Hepatocyte (in vitro differentiated cells): ENCODE measurements around the gene TP53. TPM values are rescaled to one million over a fixed set of nuclear protein-coding genes. Genes with fewer than 3 reads are reported as not detected.

Experiments used
- DNase-seq: peaks from one replicate; pipeline ENCODE4 v3.0.0-alpha.2; 2016; ENCODE audit warnings: low spot score
- H2AFZ ChIP-seq: fragments of 200-600 bp; sonication (generic); 2 replicates; pipeline ENCODE4 v1.6.0; 2016; ENCODE audit warnings: antibody characterized with exemption, mild to moderate bottlenecking
- H3K27ac ChIP-seq: fragments of 200-600 bp; sonication (generic); 2 replicates; pipeline ENCODE4 v1.5.1; 2016; ENCODE audit warnings: mild to moderate bottlenecking
- H3K27me3 ChIP-seq: fragments of 200-600 bp; sonication (generic); 2 replicates; pipeline ENCODE4 v1.6.1; 2016
- H3K36me3 ChIP-seq: fragments of 200-600 bp; sonication (generic); replicated peaks from 2 replicates; pipeline ENCODE4 v1.5.1; 2016; ENCODE audit warnings: low read depth; ENCODE audit not compliant: insufficient read depth
- H3K4me1 ChIP-seq: fragments of 200-600 bp; sonication (generic); 2 replicates; pipeline ENCODE4 v1.5.1; 2016; ENCODE audit warnings: mild to moderate bottlenecking, moderate library complexity; ENCODE audit not compliant: insufficient read depth
- H3K4me2 ChIP-seq: fragments of 200-600 bp; sonication (generic); 2 replicates; pipeline ENCODE4 v1.6.0; 2016
- H3K4me3 ChIP-seq: fragments of 200-600 bp; sonication (generic); 2 replicates; pipeline ENCODE4 v1.5.1; 2016; ENCODE audit warnings: mild to moderate bottlenecking
- H3K79me2 ChIP-seq: fragments of 200-600 bp; sonication (generic); 2 replicates; pipeline ENCODE4 v1.6.0; 2017; ENCODE audit warnings: mild to moderate bottlenecking
- H3K9me2 ChIP-seq: fragments of 200-600 bp; sonication (generic); replicated peaks from 2 replicates; pipeline ENCODE4 v1.6.0; 2017; ENCODE audit warnings: mild to moderate bottlenecking; ENCODE audit not compliant: insufficient read depth
- H3K9me3 ChIP-seq: fragments of 200-600 bp; sonication (generic); 2 replicates; pipeline ENCODE4 v1.5.1; 2016; ENCODE audit warnings: low read depth, mild to moderate bottlenecking
- H4K20me1 ChIP-seq: fragments of 200-600 bp; sonication (generic); 2 replicates; pipeline ENCODE4 v1.6.0; 2016; ENCODE audit warnings: mild to moderate bottlenecking; ENCODE audit not compliant: insufficient read depth, poor library complexity, severe bottlenecking
- CTCF ChIP-seq: fragments of 200-600 bp; sonication (generic); IDR thresholded peaks from 2 replicates; pipeline ENCODE4 v1.5.1; 2016; ENCODE audit warnings: antibody characterized with exemption, mild to moderate bottlenecking; ENCODE audit not compliant: poor library complexity
- EZH2 ChIP-seq: fragments of 200-600 bp; sonication (generic); IDR thresholded peaks from 2 replicates; pipeline ENCODE4 v1.6.1; 2016; ENCODE audit warnings: antibody characterized with exemption, mild to moderate bottlenecking, borderline replicate concordance
- EZH2phosphoT487 ChIP-seq: fragments of 200-600 bp; sonication (generic); IDR thresholded peaks from one replicate; pipeline ENCODE4 v1.6.1; 2018; ENCODE audit warnings: antibody characterized with exemption, mild to moderate bottlenecking, low read depth, moderate library complexity; ENCODE audit not compliant: unreplicated experiment, severe bottlenecking
- WGBS: methylation state at CpG from one replicate; pipeline ENCODE4 v1.1.6; 2016; ENCODE audit warnings: low lambda C conversion rate; ENCODE audit errors: missing lambda C conversion rate; 5-methylcytosine and 5-hydroxymethylcytosine counted together
- polyA plus RNA-seq: library from polyadenylated mRNA; unstranded; fragments of >200 nt; fragmentation: Nextera tagmentation; extraction: Ambion mirVana; gene quantifications from 2 replicates; pipeline ENCODE4 v1.2.1, GENCODE V29; 2016
- total RNA-seq: library from RNA; depleted of rRNA; stranded (reverse); fragments of >200 nt; gene quantifications from 2 replicates; pipeline ENCODE4 v1.2.3, GENCODE V29; 2014

Gene TP53
- total and polyA plus RNA-seq, 2 experiments from 2014 or later = 29.6 to 31.7 TPM

GRCh38 chr17:7717756-7718350 lies 30.6 kb upstream of the TP53 start:
- DNase-seq = no peak
- WGBS = 10% methylated on average over 14 of the region's 16 CpGs
- peaks cover 14% of the 10 kb centered on the region for H3K27me3 ChIP-seq

GRCh38 chr17:7716901-7717755 lies 29.8 kb upstream of the TP53 start, which contains the start of gene DNAH2:
TSS of gene DNAH2 (plus strand) at chr17:7717744. CDS start at chr17:7719735, 1,991 bp downstream.
- TF ChIP-seq EZH2phosphoT487 (no peak), CTCF (peak; percentile 55)
- DNase-seq = peak; percentile 95
- Histone ChIP-seq H3K79me2 (no peaks in the 10 kb centered on the region), H4K20me1 (no peaks in the 10 kb centered on the region), H3K27ac (peak within 1 kb of the TSS; percentile 79), H3K36me3 (no peaks in the 10 kb centered on the region), H3K4me1 (peaks cover 9% of the 10 kb centered on the region), H3K27me3 (peaks cover 17% of the 10 kb centered on the region), H3K4me2 (peak within 1 kb of the TSS; percentile 83), H3K4me3 (peak within 1 kb of the TSS; percentile 93), H2AFZ (peak within 1 kb of the TSS; percentile 93), H3K9me3 (no peaks in the 10 kb centered on the region), H3K9me2 (no peaks in the 10 kb centered on the region)
- under 1% methylated on average over 44 of the region's 64 CpGs for WGBS

More at GRCh38 chr17:7717756-7718350, 30.6 kb upstream of the TP53 start:
- Histone ChIP-seq H3K36me3 (no peaks in the 10 kb centered on the region), H4K20me1 (no peaks in the 10 kb centered on the region), H2AFZ (peak overlapping the region; percentile 93), H3K4me1 (peaks cover 9% of the 10 kb centered on the region), H3K9me2 (no peaks in the 10 kb centered on the region), H3K4me3 (peak overlapping the region; percentile 93), H3K27ac (no peak overlapping the region), H3K79me2 (no peaks in the 10 kb centered on the region), H3K9me3 (no peaks in the 10 kb centered on the region), H3K4me2 (peak overlapping the region; percentile 83)
- TF ChIP-seq CTCF (no peak), EZH2phosphoT487 (no peak), EZH2 (no peak)

GRCh38 chr17:7715936-7716886 lies 28.9 kb upstream of the TP53 start:
- Histone ChIP-seq H3K4me2 (peak overlapping the region; percentile 83), H4K20me1 (no peaks in the 10 kb centered on the region), H3K79me2 (no peaks in the 10 kb centered on the region), H3K9me2 (no peaks in the 10 kb centered on the region), H2AFZ (peak overlapping the region; percentile 93), H3K9me3 (no peaks in the 10 kb centered on the region), H3K36me3 (no peaks in the 10 kb centered on the region), H3K4me3 (peak overlapping the region; percentile 47), H3K27ac (peak overlapping the region; percentile 66), H3K4me1 (peaks cover 9% of the 10 kb centered on the region), H3K27me3 (peaks cover 25% of the 10 kb centered on the region)
- WGBS = 49% methylated on average over 20 of the region's 20 CpGs
- no peak for TF ChIP-seq EZH2
- TF ChIP-seq CTCF = no peak
- no peak for TF ChIP-seq EZH2phosphoT487
- DNase-seq = peak; percentile 6
